K562 (cell line): ENCODE results near the gene FASTK. TPM values are rescaled to one million over a fixed set of nuclear protein-coding genes. Genes with fewer than 3 reads are reported as not detected.
A peak's percentile ranks its signal among the peaks of the same experiment; 100 is the strongest.

Source experiments
- BACH1 ChIP-seq: fragments of 200-800 bp; sonication (Bioruptor generic); IDR thresholded peaks from 2 replicates; pipeline ENCODE4 v1.6.1; 2016; ENCODE audit warnings: missing genetic modification characterization, missing compliant biosample characterization
- CHD1 ChIP-seq: fragments of 200-600 bp; sonication (generic); IDR thresholded peaks from one replicate; pipeline ENCODE4 v1.6.1; 2012; ENCODE audit warnings: mild to moderate bottlenecking, moderate library complexity, low read length, inconsistent platforms
- CTBP1 ChIP-seq: fragments of 450-650 bp; IDR thresholded peaks from 2 replicates; pipeline ENCODE4 v1.6.1; 2016; ENCODE audit warnings: borderline replicate concordance
- GMEB1 ChIP-seq: fragments of 250-450 bp; sonication (Bioruptor Pico); IDR thresholded peaks from 2 replicates; pipeline ENCODE4 v1.4.0; 2020; ENCODE audit warnings: mild to moderate bottlenecking
- HCFC1 ChIP-seq: IDR thresholded peaks from 2 replicates; pipeline ENCODE4 v1.6.1; 2012; ENCODE audit warnings: low read depth, low read length, improper control_type of control experiment
- MAFK ChIP-seq: IDR thresholded peaks from 2 replicates; pipeline ENCODE4 v1.6.1; 2011; ENCODE audit warnings: low read length, improper control_type of control experiment
- MBD1 ChIP-seq: fragments of 250-450 bp; sonication (Bioruptor Pico); IDR thresholded peaks from 2 replicates; pipeline ENCODE4 v1.8.0; 2022; ENCODE audit warnings: inconsistent platforms
- MGA ChIP-seq: fragments of 450-650 bp; IDR thresholded peaks from 2 replicates; pipeline ENCODE4 v1.6.1; 2016; ENCODE audit warnings: mild to moderate bottlenecking, moderate library complexity
- PHB2 ChIP-seq: fragments of 450-650 bp; IDR thresholded peaks from 2 replicates; pipeline ENCODE4 v1.6.1; 2017; ENCODE audit warnings: low read depth
- TSC22D4 ChIP-seq: fragments of 450-650 bp; IDR thresholded peaks from 2 replicates; pipeline ENCODE4 v1.6.1; 2016; ENCODE audit warnings: missing genetic modification characterization, missing biosample characterization, control low read depth
- ZBTB8A ChIP-seq: fragments of 450-650 bp; IDR thresholded peaks from 2 replicates; pipeline ENCODE4 v1.6.1; 2018; ENCODE audit warnings: mild to moderate bottlenecking, moderate library complexity; ENCODE audit not compliant: partially characterized antibody
- ZNF764 ChIP-seq: fragments of 250-450 bp; sonication (Bioruptor Pico); IDR thresholded peaks from 2 replicates; pipeline ENCODE4 v1.4.0; 2020; ENCODE audit warnings: low read depth, mild to moderate bottlenecking, moderate library complexity
- ZNF766 ChIP-seq: fragments of 200-800 bp; sonication (Bioruptor generic); conservative IDR thresholded peaks from 2 replicates; pipeline ENCODE4 v1.6.1; 2016; ENCODE audit warnings: missing genetic modification characterization, missing compliant biosample characterization
- polyA plus RNA-seq, 8 experiments: library from polyadenylated mRNA; depleted of rRNA in 4 of 8; stranded (reverse) in 5 of 8; unstranded in 3 of 8; fragments of >200 nt; fragmentation: Nextera tagmentation in 2 of 8; fragmentation: Illumina TruSeq in 1 of 8; extraction: Ambion mirVana in 2 of 8; extraction: Trizol in 1 of 8; gene quantifications; 2 replicates each; pipeline versions ENCODE4 v1.2.1 to v1.2.3, GENCODE V29; 2011 to 2014; ENCODE audit warnings: inconsistent platforms in 1 of 8, missing spikeins in 1 of 8
- total RNA-seq, 7 experiments: library from RNA; depleted of rRNA in 6 of 7; stranded (reverse); fragments of >200 nt in 6 of 7; fragmentation: Illumina TruSeq in 2 of 7; extraction: Trizol in 2 of 7; gene quantifications; 2 replicates each; pipeline versions ENCODE4 v1.2.1 to v1.2.3, GENCODE V29; 2011 to 2021; ENCODE audit warnings: low replicate concordance in 1 of 7

The FASTK gene
- total and polyA plus RNA-seq, 9 of the 15 experiments (the other 6 are each of a cell fraction or from before 2014, with no cell fraction given), result 0.51 to 150 (median 48.2) TPM

GRCh38 chr7:151082141-151083070 is 1.8 kb upstream of the FASTK start (continued):
- TF ChIP-seq MGA (no peak), ZBTB8A (no peak), PHB2 (peak; percentile 53; the same call in 1 of the 2 replicates), BACH1 (tag) (no peak), GMEB1 (no peak), CTBP1 (0 out of 2 replicates have a peak, but pooled peaks have one; percentile 16), ZNF764 (CRISPR knock-in tag) (no peak), MAFK (no peak), TSC22D4 (tag) (no peak), MBD1 (no peak), HCFC1 (no peak), CHD1 (peak; percentile 89), ZNF766 (no peak)
